Effector memory CD4-positive, alpha-beta T cell (primary cell): Measurements from ENCODE around the gene TMCC2.
A peak's percentile ranks its signal among the peaks of the same experiment; 100 is the strongest.
"Not testable (repeated sequence)": the region's sequence is repeated elsewhere in the genome, so short reads cannot be mapped to it uniquely, and the experiment has no call there.

ENCODE experiments used
- DNase-seq, 3 donors: peaks; one replicate each; pipeline ENCODE4 v3.0.0-alpha.2; 2020
- H3K27ac ChIP-seq: 2 replicates; pipeline ENCODE4 v1.7.0; 2013; ENCODE audit warnings: mild to moderate bottlenecking, low read length, moderate library complexity; ENCODE audit not compliant: insufficient read depth, poor library complexity, severe bottlenecking
- H3K27me3 ChIP-seq: replicated peaks from 2 replicates; pipeline ENCODE4 v1.7.0; 2013; ENCODE audit warnings: mild to moderate bottlenecking, low read length; ENCODE audit not compliant: insufficient read depth, control insufficient read depth, poor library complexity, severe bottlenecking
- H3K36me3 ChIP-seq: 2 replicates; pipeline ENCODE4 v1.7.0; 2013; ENCODE audit warnings: mild to moderate bottlenecking, low read length, moderate library complexity; ENCODE audit not compliant: control insufficient read depth, insufficient read depth
- H3K4me1 ChIP-seq: 2 replicates; pipeline ENCODE4 v1.7.0; 2013; ENCODE audit warnings: low read length, mild to moderate bottlenecking; ENCODE audit not compliant: control insufficient read depth, insufficient read depth, poor library complexity, severe bottlenecking
- H3K4me3 ChIP-seq: 2 replicates; pipeline ENCODE4 v1.7.0; 2013; ENCODE audit warnings: low read length, low read depth, mild to moderate bottlenecking; ENCODE audit not compliant: insufficient read depth, poor library complexity, severe bottlenecking
- H3K9me3 ChIP-seq: 2 replicates; pipeline ENCODE4 v1.7.0; 2013; ENCODE audit warnings: mild to moderate bottlenecking, low read length, moderate library complexity; ENCODE audit not compliant: control insufficient read depth
- total RNA-seq, 3 donors: gene quantifications; one replicate each; lab custom pipeline; 2026; lab: John Stamatoyannopoulos, UW

Gene TMCC2
- 2.1 to 2.4 (median 2.3) reads per million in 3 donors for total RNA-seq

GRCh38 chr1:205227584-205228013 lies at the start of gene TMCC2:
TSS of gene TMCC2 (plus strand) at chr1:205227946. CDS start at chr1:205228565, 619 bp downstream.
- Histone ChIP-seq H3K4me3 (peak within 1 kb of the TSS; percentile 63), H3K27ac (no peak within 1 kb of the TSS)

GRCh38 chr1:205179842-205180241 lies 47.9 kb upstream of the TMCC2 start:
- Histone ChIP-seq H3K9me3 (no peaks in the 10 kb centered on the region), H3K27ac (no peak overlapping the region), H3K27me3 (no peaks in the 10 kb centered on the region), H3K4me3 (no peak overlapping the region), H3K4me1 (peaks cover 6% of the 10 kb centered on the region), H3K36me3 (no peaks in the 10 kb centered on the region)
- no peak for DNase-seq

More at GRCh38 chr1:205227584-205228013, at the start of gene TMCC2:
- H3K27me3 ChIP-seq, result no peaks in the 10 kb centered on the region
- H3K9me3 ChIP-seq, result no peaks in the 10 kb centered on the region
- DNase-seq, result peak; percentile 44 to 62 (median 56)
- H3K4me1 ChIP-seq, result peaks cover 22% of the 10 kb centered on the region
- H3K36me3 ChIP-seq, result no peaks in the 10 kb centered on the region

GRCh38 chr1:205180331-205180730 lies 47.4 kb upstream of the TMCC2 start:
- not testable (repeated sequence) for DNase-seq, H3K27me3 ChIP-seq, H3K4me1 ChIP-seq, H3K27ac ChIP-seq, H3K4me3 ChIP-seq, H3K36me3 ChIP-seq, H3K9me3 ChIP-seq

- Histone ChIP-seq H3K36me3 (peaks cover 11% of the 10 kb centered on the region), H3K4me3 (no peak overlapping the region), H3K9me3 (no peaks in the 10 kb centered on the region), H3K27me3 (no peaks in the 10 kb centered on the region), H3K4me1 (peaks cover 6% of the 10 kb centered on the region), H3K27ac (no peak overlapping the region)
- no peak for DNase-seq
Observed at GRCh38 chr1:205182930-205183329, 44.8 kb upstream of the TMCC2 start.

GRCh38 chr1:205183676-205184335 lies 43.9 kb upstream of the TMCC2 start:
- H3K36me3 ChIP-seq, result peaks cover 11% of the 10 kb centered on the region
- H3K4me3 ChIP-seq, result no peak overlapping the region
- peaks cover 6% of the 10 kb centered on the region for H3K4me1 ChIP-seq
- no peaks in the 10 kb centered on the region for H3K9me3 ChIP-seq
- no peak for DNase-seq
- no peaks in the 10 kb centered on the region for H3K27me3 ChIP-seq
- no peak overlapping the region for H3K27ac ChIP-seq

GRCh38 chr1:205186191-205186590 lies 41.6 kb upstream of the TMCC2 start:
- Histone ChIP-seq H3K4me1 (peaks cover 6% of the 10 kb centered on the region), H3K36me3 (peaks cover 11% of the 10 kb centered on the region), H3K9me3 (no peaks in the 10 kb centered on the region), H3K27ac (no peak overlapping the region), H3K4me3 (no peak overlapping the region), H3K27me3 (no peaks in the 10 kb centered on the region)
- DNase-seq, result no peak

GRCh38 chr1:205187420-205187819 lies 40.3 kb upstream of the TMCC2 start:
- Histone ChIP-seq H3K27ac (no peak overlapping the region), H3K9me3 (no peaks in the 10 kb centered on the region), H3K4me1 (peaks cover 6% of the 10 kb centered on the region), H3K27me3 (no peaks in the 10 kb centered on the region), H3K36me3 (peaks cover 11% of the 10 kb centered on the region), H3K4me3 (no peak overlapping the region)
- DNase-seq, result no peak

- Histone ChIP-seq H3K27ac (no peak overlapping the region), H3K36me3 (peaks cover 11% of the 10 kb centered on the region), H3K9me3 (no peaks in the 10 kb centered on the region), H3K4me1 (peaks cover 6% of the 10 kb centered on the region), H3K27me3 (no peaks in the 10 kb centered on the region), H3K4me3 (no peak overlapping the region)
- DNase-seq, result no peak
Observed at GRCh38 chr1:205188098-205188497, 39.6 kb upstream of the TMCC2 start.

GRCh38 chr1:205188596-205188995 lies 39.1 kb upstream of the TMCC2 start:
- no peaks in the 10 kb centered on the region for H3K9me3 ChIP-seq
- peaks cover 6% of the 10 kb centered on the region for H3K4me1 ChIP-seq
- no peak overlapping the region for H3K4me3 ChIP-seq
- DNase-seq, result no peak
- H3K36me3 ChIP-seq, result peaks cover 11% of the 10 kb centered on the region
- H3K27me3 ChIP-seq, result no peaks in the 10 kb centered on the region
- no peak overlapping the region for H3K27ac ChIP-seq

GRCh38 chr1:205189131-205189530 lies 38.6 kb upstream of the TMCC2 start:
- H3K9me3 ChIP-seq, result no peaks in the 10 kb centered on the region
- H3K27ac ChIP-seq, result no peak overlapping the region
- peaks cover 3% of the 10 kb centered on the region for H3K4me1 ChIP-seq
- H3K4me3 ChIP-seq, result no peak overlapping the region
- no peak for DNase-seq
- no peaks in the 10 kb centered on the region for H3K27me3 ChIP-seq
- peaks cover 11% of the 10 kb centered on the region for H3K36me3 ChIP-seq
